Measurements from ENCODE around the gene VASP.

DNA sequence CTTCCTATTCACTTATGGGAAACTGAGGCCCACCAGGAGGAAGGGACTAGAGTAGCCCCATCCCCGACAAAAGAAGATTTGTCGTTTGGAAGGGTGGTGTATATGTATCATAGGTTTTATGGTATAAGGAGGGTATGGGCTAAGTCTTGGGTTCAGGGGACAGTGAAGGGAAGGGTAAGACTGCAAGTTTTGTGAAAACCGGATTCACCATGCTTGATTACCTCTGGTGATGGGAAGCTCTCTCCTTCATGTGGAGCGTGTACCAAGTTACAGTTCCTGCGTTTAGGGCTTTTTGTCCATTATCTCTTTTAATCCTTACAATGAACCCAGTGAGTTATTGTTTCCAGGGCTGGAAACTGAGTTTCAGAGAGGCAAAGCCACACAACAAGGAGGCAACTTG, 3.8 kb downstream of the VASP start:
- no peak for TF ChIP-seq EZH2 (IDR thresholded peaks at IDR 0.05)
- TF ChIP-seq, protein P1, sequence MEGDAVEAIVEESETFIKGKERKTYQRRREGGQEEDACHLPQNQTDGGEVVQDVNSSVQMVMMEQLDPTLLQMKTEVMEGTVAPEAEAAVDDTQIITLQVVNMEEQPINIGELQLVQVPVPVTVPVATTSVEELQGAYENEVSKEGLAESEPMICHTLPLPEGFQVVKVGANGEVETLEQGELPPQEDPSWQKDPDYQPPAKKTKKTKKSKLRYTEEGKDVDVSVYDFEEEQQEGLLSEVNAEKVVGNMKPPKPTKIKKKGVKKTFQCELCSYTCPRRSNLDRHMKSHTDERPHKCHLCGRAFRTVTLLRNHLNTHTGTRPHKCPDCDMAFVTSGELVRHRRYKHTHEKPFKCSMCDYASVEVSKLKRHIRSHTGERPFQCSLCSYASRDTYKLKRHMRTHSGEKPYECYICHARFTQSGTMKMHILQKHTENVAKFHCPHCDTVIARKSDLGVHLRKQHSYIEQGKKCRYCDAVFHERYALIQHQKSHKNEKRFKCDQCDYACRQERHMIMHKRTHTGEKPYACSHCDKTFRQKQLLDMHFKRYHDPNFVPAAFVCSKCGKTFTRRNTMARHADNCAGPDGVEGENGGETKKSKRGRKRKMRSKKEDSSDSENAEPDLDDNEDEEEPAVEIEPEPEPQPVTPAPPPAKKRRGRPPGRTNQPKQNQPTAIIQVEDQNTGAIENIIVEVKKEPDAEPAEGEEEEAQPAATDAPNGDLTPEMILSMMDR (IDR thresholded peaks at IDR 0.05 in 2 of 3, conservative IDR thresholded peaks at IDR 0.05 in 1 of 3; ENCODE audit: borderline replicate concordance in 1 of 3, insufficient read depth in 1 of 3, low read depth in 2 of 3, low read length in 2 of 3), result no peak
- TF ChIP-seq CBX3 (IDR thresholded peaks at IDR 0.05; ENCODE audit: low read depth), result no peak
- TF ChIP-seq POLR2A (IDR thresholded peaks at IDR 0.05; ENCODE audit: borderline replicate concordance, extremely low read depth, insufficient read depth, insufficient read length), result no peak
- TF ChIP-seq YY1 (IDR thresholded peaks at IDR 0.05; ENCODE audit: extremely low read depth, insufficient replicate concordance, low read depth, low read length), result no peak
- TF ChIP-seq POLR2AphosphoS5 (IDR thresholded peaks at IDR 0.05; ENCODE audit: low read depth, low read length), result no peak
